Activated CD8-positive, alpha-beta memory T cell treated with anti-CD3 and anti-CD28 coated beads for 4 hours (primary cell): ENCODE measurements around the gene IGFBP3.
"Not testable (repeated sequence)": the region's sequence is repeated elsewhere in the genome, so short reads cannot be mapped to it uniquely, and the experiment has no call there.

Experiments used
- DNase-seq, 2 donors: peaks; one replicate each; pipeline ENCODE4 v3.0.0-alpha.2; 2020; ENCODE audit warnings: low read depth in 2 of 2

The IGFBP3 gene, protein sequence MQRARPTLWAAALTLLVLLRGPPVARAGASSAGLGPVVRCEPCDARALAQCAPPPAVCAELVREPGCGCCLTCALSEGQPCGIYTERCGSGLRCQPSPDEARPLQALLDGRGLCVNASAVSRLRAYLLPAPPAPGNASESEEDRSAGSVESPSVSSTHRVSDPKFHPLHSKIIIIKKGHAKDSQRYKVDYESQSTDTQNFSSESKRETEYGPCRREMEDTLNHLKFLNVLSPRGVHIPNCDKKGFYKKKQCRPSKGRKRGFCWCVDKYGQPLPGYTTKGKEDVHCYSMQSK

DNA sequence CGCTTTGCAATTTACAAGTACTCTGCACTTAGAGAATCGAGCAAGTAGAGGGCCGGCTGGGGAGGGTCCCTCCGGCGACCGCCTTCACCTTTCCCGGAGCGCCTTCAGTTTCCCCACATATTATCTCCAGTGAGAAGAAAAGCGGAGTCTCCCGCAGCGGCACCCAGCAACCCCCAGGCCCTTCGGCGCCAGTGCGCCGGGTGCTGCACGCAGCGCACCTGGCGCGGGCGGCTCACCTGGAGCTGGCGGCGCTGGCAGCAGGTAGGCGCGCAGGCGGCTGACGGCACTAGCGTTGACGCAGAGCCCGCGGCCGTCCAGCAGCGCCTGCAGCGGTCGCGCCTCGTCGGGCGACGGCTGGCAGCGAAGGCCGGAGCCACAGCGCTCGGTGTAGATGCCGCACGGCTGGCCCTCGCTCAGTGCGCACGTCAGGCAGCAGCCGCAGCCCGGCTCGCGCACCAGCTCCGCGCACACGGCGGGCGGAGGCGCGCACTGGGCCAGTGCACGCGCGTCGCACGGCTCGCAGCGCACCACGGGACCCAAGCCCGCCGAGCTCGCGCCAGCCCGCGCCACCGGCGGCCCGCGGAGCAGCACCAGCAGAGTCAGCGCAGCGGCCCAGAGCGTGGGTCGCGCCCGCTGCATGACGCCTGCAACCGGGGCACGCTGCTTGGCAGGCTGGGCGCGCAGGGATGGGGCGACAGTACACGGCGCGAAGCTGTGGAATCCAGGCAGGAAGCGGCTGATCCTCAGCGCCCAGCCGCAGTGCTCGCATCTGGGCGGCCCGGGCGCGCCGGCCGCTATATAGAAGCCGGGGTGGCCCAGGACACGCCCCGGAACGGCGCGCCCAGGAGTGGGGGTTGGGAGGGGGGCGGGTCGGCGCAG lies at the start of gene IGFBP3:
IGFBP3 (minus strand) TSS at position 771 of the 879 bp plus-strand sequence; CDS start at position 639, 132 bp downstream.
- no peak for DNase-seq

DNA sequence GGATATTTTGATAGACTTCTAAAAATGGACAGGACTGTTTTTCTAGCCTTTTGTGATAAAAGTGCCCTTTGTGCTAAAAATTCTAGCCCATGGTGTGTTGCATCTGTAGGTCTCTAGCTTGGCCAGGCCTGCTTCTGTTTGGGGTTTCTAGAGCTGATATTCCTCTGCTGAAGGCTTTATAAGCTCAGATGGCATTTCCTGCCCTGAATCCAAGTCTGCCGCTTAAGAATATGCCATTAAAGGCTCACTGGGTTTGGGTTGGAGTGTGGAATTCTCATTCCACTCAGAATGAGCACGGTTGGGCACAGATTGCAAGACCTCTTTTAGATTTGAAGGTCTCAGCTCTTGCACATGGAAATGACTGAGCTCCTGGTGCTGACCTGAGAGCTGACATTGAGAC lies 49.4 kb upstream of the IGFBP3 start:
- no peak for DNase-seq

DNA sequence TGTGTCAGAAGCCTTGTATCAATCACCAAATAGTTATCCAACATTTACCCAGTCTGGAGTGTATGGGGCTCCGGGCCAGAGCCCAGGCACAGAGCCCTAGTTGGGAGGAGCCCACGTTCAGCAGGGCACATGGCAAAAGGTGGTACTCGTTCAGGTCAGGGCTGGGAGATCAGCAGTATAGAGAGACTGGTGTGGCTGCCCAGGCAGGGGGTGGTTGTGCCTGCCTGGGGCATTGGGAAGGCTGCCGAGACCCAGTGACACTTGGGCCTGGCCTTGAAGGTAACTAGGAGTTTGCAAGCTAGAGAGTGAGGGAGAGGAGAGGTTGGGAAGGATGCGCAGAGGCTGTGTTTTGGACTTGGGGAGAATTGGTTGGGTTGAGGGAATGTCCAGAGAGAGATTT lies 48.9 kb upstream of the IGFBP3 start:
- DNase-seq, result no peak

DNA sequence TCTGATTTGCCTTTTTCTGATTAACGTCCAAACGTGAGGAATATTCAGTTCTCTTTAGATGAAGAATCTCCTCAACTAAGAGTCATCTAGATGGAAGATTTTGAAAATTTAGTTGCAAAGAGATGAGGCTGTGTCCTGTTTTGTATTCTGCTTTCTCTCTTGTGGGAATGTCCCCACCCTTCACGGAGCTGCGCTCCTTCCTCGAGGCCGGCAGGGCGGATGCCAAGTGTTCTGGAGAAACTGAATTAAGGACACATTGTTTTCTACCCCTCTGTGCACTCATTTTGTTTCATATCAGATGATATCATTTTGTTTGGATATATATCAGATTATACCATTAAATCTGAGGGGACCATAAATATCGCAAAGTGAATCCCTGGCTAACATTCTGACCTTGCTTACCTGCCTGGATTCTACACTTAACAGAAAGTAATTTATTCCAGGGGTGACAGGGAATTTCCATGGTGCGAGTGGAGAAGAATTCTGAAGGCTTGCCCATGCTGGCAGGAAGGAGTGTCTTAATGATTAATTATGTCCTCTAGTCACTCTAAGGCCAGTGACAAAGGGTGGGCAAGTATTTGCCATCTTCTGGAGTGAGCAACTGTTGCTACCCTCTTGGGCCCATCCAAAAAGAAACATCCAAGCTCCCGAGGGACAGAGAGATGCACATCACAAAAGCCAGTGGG lies 47.9 kb upstream of the IGFBP3 start:
- no peak for DNase-seq

DNA sequence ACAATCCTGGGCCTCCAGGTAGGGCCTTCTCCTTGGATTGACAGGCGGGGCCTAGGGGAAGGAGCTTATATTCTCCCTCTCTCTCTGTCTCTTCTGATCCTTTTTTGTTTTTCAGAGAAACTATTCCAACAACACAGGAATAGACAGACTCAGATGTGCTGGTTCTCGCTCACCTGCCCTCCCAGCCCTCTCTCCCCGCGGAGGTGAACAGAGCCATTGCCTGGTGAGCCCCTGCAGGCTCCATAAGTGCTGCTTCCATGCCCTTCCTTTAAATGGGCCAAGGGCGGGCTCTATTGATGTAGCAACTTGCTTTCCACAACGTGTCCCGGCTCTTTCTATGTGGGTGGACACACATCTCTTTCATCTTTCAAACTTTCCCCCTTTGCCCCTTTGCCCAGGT lies 47.2 kb upstream of the IGFBP3 start:
- DNase-seq, result no peak

DNA sequence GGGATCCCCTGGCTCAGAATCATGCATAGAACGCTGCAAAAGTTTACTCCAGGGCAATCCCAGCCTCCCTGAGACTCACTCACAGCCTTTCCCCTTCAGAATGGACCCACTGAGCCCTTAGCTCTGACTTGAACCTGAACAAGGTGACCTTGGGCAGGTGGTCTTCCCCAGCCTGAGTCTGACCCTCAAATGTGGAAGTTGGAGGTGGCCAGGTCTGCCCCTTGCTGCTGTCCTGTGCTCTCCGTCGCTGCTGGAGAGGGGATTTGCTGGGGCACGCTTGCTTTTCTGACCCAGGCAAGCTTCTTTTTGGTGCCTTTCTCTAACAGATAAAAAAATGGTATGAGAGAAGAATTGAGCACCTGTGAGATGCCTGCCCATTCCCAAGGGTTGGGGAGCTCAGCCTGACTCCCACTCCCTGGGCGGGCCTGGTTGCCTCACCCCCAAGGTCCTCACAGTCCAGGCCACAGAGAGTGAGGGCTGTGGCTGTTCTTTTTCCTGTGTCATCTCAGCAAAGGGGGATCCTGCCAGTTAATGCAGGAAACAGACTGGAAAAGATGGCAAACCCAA lies 46.6 kb upstream of the IGFBP3 start:
- DNase-seq, result no peak

DNA sequence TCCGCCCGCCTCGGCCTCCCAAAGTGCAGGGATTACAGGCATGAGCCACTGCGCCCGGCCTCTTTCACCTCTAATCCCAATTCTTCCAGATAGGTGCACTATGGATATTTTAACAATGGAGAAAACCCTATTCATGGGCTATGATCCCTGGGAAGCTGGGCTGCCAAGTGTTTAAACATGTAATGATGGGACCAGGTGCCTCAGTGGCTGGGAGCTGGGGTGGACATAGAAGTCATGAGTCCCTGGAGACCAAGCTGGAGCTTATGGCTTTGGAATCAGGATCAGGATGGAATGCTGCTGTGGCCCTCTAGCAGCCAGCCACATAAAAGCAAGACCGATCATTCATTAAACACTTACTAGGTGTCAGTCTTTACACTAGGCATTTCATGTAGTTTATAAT lies 41.8 kb upstream of the IGFBP3 start:
- no peak for DNase-seq

DNA sequence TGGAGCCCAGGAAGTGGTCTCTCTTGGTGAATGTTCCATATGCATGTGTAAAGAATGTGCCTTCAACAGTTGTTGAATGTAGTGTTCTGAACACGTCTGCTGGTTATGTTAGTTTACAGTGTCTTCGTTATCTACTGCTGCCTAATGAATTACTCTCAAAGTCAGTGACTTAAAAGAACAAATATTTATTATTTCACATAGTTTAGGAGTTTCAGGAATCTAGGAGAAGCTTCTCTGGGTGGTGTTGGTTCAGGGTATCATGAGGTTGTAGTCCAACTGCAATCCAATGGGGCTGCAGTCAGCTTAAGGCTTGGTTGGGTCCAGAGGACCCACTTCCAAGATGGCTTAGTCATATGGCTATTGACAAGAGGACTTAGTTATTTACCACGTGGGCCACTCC lies 36.6 kb upstream of the IGFBP3 start:
- DNase-seq, result no peak

DNA sequence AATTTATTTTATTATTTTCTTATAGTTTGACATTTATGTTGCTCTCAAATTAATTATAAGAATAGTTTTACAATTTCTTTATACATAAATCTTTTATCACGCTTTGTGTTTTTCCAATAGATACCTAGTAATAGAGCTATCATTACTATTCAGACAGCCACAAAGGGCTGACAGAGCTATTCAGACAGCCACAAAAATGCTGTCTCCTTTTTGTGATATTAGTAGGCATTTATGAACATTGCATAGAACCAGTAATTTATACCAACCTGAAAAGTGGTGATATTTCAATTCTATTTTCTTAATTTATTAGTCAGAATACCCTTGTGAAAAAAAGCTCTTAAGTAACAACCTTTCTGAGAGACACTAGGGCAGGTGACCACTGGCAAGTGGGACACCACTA lies 34.2 kb upstream of the IGFBP3 start:
- no peak for DNase-seq

DNA sequence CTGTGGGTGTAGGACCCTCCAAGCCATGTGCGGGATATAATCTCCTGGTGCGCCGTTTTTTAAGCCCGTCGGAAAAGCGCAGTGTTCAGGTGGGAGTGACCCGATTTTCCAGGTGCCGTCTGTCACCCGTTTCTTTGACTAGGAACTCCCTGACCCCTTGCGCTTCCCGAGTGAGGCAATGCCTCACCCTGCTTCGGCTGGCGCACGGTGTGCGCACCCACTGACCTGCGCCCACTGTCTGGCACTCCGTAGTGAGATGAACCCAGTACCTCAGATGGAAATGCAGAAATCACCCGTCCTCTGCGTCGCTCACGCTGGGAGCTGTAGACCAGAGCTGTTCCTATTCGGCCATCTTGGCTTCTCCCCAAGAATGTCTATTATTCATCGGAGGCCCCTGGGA lies 32.0 kb upstream of the IGFBP3 start:
- DNase-seq, result not testable (repeated sequence)

DNA sequence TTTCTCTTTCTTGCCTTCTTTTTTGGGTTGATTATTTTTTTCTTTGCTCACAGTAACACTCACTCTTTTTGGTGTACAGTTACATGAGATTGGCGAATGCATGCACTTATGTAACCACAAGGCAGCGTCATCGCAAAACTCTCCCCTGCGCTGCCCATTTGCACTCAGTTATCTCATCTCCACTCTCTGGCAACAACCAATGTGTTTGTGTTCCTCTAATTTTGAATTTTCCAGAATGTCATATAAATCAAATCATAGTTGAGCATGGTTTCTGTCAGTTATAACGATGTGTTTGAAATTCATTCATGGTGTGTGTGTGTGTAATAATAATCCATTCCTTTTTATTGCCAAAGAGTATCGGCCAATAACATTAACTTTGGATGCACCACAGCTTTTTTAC lies 23.0 kb upstream of the IGFBP3 start:
- no peak for DNase-seq

DNA sequence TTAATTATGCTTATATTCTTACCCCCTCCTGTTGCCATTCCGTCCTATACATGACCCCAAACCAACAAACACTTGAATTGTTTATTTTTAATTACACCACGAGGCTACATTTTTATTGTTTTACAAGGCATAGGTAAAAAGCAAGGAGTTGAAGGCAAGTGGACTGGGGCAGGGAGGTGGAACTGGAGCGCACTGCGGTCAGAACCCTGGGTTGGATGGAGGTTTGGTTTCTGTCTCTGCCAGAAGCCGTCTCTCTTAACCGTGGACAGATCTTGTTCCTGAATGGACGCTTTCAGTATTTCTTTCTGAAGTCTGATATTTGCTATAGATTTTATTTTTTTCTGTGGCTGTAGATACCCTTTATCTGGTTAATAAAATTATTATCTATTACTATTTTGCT lies 19.9 kb upstream of the IGFBP3 start:
- DNase-seq, result no peak

DNA sequence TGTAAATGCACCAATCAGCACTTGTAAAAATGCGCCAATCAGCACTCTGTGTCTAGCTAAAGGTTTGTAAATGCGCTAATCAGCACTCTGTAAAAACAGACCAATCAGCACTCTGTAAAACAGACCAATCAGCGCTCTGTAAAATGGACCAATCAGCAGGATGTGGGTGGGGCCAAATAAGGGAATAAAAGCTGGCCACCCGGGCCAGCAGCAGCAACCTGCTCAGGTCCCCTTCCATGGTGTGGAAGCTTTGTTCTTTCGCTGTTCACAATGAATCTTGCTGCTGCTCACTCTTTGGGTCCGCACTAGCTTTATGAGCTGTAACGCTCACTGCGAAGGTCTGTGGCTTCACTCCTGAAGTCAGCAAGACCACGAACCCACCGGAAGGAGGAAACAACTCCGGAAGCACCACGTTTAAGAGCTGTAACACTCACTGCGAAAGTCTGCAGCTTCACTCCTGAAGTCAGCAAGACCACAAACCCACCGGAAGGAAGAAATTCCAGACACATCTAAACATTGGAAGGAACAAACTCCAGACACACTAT lies 19.2 kb upstream of the IGFBP3 start:
- DNase-seq, result not testable (repeated sequence)

DNA sequence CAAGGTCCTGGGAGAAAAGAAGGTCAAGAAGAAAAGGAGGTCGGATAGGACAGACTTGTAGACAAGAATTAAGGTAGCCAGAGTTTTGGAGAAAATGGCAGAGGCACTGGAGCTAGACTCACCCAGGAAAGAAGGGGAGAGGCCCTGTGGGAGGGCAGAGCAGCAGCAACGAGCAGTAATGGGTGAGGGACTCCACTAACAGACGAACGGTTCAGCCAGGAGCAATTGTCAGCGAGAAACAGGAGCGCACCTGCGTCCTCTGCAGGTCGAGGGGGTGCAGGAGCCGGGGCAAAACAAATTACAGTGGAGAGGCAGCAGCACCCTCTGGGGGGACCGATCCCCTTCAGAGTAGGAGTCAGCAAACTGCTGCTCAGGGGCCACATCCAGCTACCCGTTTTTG lies 18.5 kb upstream of the IGFBP3 start:
- DNase-seq, result no peak

DNA sequence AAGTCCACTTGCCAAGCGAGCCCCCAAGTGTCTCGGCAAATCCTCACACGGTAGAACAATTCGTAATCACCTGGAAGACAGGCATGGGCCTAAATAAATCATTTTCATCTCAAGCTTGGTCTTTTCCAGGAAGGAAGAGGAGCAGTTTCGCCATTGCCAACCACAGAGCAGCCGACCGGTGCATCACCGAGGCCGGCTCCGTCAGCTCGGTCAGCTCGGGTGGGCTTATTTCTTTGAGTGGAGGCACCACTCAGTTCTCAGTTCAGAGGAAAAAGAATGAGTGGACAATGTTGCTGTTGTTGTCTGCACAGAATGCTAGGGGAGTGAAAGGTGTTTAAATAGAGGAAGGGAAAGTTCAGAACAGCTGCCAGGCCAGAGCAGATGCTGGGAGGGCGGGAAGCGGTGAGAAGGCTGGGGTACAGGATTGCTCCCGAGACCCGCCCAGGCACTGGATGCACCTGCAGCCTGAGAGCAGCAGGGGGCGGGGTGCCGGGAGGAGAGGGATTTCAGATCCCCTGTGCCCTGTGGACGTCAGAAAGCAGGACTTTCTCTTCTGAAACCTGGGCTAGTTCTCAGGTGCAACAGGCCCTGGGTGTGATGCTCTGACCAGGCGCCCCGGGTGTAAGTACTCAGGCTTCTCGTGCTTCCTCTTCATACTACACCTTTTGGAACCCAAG lies 17.7 kb upstream of the IGFBP3 start:
- DNase-seq, result no peak

DNA sequence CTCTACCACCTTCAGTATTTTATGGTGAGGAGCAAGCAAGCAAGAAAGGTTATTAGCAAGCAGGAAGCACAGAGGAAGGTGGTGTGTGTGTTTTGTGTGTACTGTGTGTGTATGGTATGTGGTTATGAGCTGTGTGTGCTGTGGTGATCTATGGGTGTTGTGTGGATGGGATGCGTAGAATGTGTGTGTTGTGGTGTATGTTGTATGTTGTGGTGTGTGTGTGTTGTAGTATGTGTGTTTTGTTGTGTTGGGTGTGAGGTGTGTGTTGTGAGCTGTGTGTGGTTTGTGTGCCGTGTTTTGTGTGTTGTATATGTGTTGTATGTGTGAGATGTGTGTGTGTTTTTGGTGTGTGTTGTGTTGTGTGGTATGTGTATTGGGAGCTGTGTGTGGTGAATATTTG lies 16.8 kb upstream of the IGFBP3 start:
- DNase-seq, result no peak

DNA sequence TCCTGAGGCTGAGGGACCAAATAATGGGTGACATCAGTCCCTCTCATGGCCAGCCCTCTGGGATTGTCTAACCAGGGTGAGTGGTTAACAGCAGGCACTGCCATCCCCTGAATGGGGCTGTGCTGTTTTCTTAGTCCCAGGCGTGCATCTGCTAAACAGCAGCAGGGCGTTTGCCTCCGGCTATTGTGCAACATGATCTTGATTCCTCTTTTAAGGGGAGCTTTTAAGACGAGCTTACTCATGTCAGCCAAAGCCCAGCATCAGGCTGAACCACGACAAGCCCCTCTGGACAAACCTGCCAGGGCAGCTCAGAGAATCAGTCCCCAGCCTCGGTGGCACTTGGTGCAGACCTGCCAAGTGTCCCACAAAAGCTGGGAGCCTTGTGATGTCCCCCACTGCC lies 16.2 kb upstream of the IGFBP3 start:
- DNase-seq, result no peak

DNA sequence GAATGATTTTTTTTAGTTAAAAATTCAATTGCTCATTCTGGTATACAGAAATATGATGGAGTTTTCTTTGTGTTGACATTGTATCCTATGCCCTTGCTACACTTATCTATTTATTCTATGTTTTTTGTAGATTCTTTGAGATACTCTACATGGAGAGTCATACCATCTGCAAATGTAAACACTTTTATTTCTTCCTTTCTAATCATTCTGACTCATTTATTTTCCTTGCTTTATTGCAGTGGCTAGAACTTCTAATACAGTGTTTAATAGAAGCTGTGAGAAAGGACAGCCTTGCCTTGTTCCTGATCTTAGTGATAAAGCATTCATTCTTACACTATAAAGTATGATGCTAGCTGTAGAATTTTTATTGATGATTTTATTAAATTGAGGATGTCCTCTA lies 9.9 kb upstream of the IGFBP3 start:
- DNase-seq, result no peak

DNA sequence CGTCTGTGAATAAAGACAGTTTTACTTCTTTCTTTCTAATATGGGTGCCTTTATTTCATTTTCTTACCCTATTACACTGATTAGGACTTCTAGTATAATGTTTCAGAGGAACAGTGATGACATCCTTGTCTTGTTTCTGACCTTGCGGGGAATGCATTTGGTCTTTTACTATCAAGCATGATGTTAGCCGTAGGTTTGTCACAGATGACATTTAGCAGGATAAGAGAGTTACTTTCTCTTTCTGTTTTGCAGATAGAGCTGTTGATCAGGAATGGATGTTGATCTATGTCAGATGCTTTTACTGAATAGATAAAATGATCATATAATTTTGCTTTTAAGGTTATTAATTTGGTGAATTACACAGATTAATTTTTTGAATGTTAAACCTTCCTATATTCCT lies 6.6 kb upstream of the IGFBP3 start:
- DNase-seq, result no peak

DNA sequence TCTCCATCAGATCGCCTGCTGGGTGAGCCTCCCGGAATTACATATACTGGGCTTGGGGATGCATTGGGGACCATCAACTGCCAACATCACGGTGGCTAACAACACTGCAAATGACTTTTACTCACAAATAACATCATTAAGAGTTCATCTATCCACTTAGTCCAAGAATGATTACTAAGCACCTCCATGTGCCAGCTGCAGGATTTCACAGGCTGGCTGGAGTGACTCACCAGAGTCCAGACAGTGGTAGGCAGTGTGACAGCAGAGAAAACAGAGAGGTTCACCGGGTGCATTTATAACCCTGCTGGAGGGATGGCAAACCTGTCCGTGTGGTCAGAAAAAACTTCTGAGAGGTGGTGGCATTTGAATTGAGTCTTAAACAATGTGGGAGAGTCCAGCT lies 3.2 kb upstream of the IGFBP3 start:
- no peak for DNase-seq

DNA sequence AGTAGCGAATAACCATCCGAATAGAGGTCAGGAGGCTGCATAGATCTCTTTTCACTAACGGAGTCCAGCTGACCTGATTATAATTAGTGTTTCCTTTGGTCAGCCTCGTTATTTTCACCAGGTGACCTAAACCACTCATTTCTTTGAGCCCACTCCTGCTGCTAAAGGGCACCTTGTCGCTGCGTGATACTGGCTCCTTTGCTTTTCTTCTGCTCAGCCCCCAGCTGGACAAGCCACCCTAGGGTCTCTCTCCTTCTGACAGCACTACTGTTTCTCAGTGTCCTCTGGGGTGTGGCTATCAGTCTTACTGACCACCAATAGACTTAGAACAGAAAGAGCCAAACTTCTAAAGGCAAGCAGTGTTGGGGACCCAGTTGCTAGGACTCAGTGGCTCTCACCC lies 2.7 kb upstream of the IGFBP3 start:
- no peak for DNase-seq

DNA sequence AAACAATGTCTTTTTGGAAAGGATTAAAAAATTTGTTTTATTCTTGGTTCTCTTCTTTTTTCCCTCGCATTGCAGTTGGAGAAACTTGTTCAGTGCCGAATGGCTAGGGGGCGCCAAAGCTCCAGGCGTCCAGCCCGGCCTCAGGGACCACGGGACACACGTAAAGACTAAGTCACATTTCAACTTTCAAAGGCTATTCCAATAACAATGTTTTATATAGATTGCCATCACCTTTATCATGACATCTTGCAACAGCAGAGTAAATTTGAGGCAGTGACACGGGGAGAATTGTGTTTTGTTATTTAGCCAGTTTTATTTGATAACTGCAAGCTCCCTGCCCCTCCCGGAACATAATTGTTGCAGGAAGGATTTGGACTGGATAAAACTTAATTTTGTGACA lies 2.2 kb upstream of the IGFBP3 start:
- DNase-seq, result no peak
